Type B pancreatic cell (in vitro differentiated cells): ENCODE measurements around the gene TGFB2. TPM values are rescaled to one million over a fixed set of nuclear protein-coding genes. Genes with fewer than 3 reads are reported as not detected.

ENCODE experiments used
- DNase-seq: peaks from one replicate; pipeline ENCODE4 v3.0.0; 2021; ENCODE audit warnings: mixed read lengths; ENCODE audit not compliant: unreplicated experiment; ENCODE audit errors: extremely low spot score
- H3K27ac Mint-ChIP-seq: 2 replicates; pipeline ENCODE4 v1.8.0; 2021; ENCODE audit warnings: mild to moderate bottlenecking, mixed read lengths
- H3K27me3 Mint-ChIP-seq: 2 replicates; pipeline ENCODE4 v1.8.0; 2021; ENCODE audit warnings: mixed read lengths
- H3K36me3 Mint-ChIP-seq: 2 replicates; pipeline ENCODE4 v1.8.0; 2021; ENCODE audit warnings: mixed read lengths
- H3K4me1 Mint-ChIP-seq: one replicate; pipeline ENCODE4 v1.8.0; 2021; ENCODE audit warnings: mixed read lengths; ENCODE audit not compliant: unreplicated experiment
- H3K4me3 Mint-ChIP-seq: 2 replicates; pipeline ENCODE4 v1.8.0; 2021; ENCODE audit warnings: mild to moderate bottlenecking, mixed read lengths
- H3K9me3 Mint-ChIP-seq: 2 replicates; pipeline ENCODE4 v1.8.0; 2021; ENCODE audit warnings: mixed read lengths
- total RNA-seq: library from RNA; stranded (reverse); gene quantifications from 2 replicates; pipeline ENCODE4 v1.2.1, GENCODE V29; 2021; ENCODE audit warnings: low replicate concordance
- TF ChIP-seq, protein P1 (sequence below): fragments of 200-600 bp; sonication (generic); conservative IDR thresholded peaks from 2 replicates; pipeline ENCODE4 v1.5.0; 2021; ENCODE audit warnings: antibody characterized with exemption, mild to moderate bottlenecking

TGFB2 gene
- total RNA-seq, 1 donor from 2014 or later: 207 TPM

DNA sequence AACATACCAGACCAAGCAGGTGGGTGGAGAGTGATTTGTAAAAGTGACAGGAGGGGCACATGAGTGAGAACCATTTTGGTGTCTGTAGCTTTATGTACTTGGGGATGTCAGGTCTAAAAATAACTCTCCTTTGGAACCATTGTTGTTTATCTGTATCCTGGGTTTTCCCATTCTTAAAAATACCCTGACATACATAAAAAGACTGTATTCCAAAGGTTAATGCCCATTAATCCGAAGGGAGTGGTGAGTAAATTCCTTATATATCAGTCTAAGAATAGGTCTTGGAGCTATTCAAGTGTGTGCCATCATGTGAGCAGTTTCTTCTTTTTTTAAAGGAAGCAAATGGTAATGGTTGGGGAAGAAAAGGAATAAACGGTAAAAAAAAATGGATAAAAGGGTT lies 117.5 kb downstream of the TGFB2 start:
- TF ChIP-seq, protein P1, sequence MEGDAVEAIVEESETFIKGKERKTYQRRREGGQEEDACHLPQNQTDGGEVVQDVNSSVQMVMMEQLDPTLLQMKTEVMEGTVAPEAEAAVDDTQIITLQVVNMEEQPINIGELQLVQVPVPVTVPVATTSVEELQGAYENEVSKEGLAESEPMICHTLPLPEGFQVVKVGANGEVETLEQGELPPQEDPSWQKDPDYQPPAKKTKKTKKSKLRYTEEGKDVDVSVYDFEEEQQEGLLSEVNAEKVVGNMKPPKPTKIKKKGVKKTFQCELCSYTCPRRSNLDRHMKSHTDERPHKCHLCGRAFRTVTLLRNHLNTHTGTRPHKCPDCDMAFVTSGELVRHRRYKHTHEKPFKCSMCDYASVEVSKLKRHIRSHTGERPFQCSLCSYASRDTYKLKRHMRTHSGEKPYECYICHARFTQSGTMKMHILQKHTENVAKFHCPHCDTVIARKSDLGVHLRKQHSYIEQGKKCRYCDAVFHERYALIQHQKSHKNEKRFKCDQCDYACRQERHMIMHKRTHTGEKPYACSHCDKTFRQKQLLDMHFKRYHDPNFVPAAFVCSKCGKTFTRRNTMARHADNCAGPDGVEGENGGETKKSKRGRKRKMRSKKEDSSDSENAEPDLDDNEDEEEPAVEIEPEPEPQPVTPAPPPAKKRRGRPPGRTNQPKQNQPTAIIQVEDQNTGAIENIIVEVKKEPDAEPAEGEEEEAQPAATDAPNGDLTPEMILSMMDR: no peak
- Mint-ChIP-seq H3K4me1 (peaks cover 50% of the 10 kb centered on the region), H3K36me3 (no peaks in the 10 kb centered on the region), H3K9me3 (peaks cover 4% of the 10 kb centered on the region), H3K27ac (no peak overlapping the region), H3K4me3 (no peak overlapping the region), H3K27me3 (no peaks in the 10 kb centered on the region)
- DNase-seq: no peak

DNA sequence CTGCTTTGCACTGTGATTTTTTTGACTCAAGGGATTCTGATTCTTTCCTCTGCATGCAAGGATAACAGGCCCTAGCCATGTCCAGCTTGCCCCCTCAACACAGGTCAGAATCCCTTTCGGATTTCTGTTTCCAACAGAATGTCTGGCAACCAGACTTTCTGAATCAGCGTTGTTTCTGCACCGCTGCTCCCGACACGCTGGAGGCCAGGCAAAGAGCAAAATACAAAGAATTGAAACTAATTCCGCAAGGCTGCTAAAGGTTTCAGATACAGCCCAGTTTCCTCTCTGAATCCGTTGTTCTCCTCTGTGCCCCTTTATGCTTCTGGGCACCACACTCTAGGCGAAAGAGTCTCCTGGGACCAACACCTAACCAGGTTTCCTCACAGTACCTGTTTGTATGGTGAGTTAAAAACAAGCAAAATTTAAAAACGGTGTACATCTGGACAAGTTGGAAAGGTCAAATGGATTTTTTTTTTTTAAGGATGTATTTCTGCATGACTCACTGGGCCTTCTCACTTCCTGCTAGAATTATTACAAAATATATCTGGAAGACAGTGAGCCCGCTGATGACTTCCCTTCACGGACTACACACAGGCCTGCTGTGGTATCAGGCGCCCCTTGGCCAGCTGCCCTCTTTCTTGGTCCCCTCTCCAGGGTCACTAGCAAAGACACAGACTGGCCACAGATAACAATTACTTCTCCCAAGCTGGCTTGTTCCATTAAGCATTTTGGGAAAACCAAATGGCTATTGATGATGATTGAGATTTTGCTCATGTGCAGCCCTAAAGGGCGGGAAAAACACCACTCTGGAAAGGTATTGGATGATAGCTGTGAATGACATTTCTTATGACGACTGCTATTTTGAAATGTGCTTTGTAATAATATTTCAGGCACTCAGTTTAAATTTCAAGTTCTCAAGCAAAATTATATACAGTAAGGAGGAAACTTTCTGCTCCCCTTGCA lies 118.3 kb downstream of the TGFB2 start:
- no peak for DNase-seq
- no peaks in the 10 kb centered on the region for H3K27me3 Mint-ChIP-seq
- no peaks in the 10 kb centered on the region for H3K36me3 Mint-ChIP-seq
- TF ChIP-seq, protein P1: no peak
- no peak overlapping the region for H3K27ac Mint-ChIP-seq
- peaks cover 52% of the 10 kb centered on the region for H3K4me1 Mint-ChIP-seq
- H3K4me3 Mint-ChIP-seq: no peak overlapping the region
- peaks cover 4% of the 10 kb centered on the region for H3K9me3 Mint-ChIP-seq

DNA sequence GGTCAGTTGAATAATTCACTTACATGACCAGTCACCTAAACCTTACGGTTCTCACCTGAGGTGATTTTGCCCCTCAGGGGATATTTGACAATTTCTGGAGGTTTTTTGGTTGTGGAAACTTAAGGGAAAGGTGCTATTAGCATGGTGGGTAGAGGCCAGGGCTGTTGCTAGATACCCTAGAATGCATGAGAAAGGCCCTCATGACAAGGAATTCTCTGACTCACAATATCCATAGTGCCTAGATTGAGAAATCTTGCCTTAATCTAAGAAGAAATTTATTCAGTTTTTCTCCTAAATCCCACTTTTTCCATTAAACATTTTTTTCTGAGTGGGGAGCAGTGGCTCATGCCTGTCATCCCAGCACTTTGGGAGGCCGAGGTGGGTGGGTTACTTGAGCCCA lies 119.7 kb downstream of the TGFB2 start:
- no peaks in the 10 kb centered on the region for H3K36me3 Mint-ChIP-seq
- H3K4me1 Mint-ChIP-seq: peaks cover 40% of the 10 kb centered on the region
- TF ChIP-seq, protein P1: no peak
- peaks cover 1% of the 10 kb centered on the region for H3K9me3 Mint-ChIP-seq
- no peak overlapping the region for H3K4me3 Mint-ChIP-seq
- no peak for DNase-seq
- H3K27me3 Mint-ChIP-seq: no peaks in the 10 kb centered on the region
- no peak overlapping the region for H3K27ac Mint-ChIP-seq

DNA sequence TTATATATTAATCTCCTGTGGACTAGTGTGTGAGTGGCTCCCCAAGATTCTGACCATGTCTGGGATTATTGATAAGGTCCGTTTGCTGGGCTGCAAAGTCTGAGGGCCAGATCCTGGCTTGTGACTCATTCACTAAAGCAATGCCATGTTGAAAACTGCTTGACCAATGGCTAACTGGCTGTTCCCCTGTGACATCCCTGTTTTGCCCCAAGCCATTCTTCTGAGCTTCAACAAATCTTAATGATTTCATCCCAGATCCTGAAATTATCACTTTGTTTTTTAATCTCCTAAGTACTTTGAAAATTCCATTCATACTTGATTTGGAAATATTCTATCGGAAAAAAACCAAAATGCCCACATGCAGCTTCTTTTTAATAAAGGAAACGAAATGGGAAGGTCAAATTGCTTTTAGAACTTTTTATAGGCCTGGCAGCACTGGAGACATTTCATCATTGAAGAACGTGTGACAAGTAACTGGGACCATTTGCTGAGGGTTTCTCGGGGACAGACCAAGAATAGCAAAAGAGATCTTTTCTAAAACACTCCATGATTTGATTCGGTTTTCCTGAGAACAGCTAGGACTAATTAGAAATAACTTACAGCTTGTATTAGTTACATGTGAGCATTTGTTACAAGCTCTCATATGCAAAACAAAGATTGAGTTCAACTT lies 121.3 kb downstream of the TGFB2 start:
- Mint-ChIP-seq H3K36me3 (no peaks in the 10 kb centered on the region), H3K4me3 (no peak overlapping the region), H3K27me3 (no peaks in the 10 kb centered on the region), H3K4me1 (peaks cover 30% of the 10 kb centered on the region), H3K9me3 (no peaks in the 10 kb centered on the region), H3K27ac (no peak overlapping the region)
- DNase-seq: no peak
- TF ChIP-seq, protein P1: no peak

DNA sequence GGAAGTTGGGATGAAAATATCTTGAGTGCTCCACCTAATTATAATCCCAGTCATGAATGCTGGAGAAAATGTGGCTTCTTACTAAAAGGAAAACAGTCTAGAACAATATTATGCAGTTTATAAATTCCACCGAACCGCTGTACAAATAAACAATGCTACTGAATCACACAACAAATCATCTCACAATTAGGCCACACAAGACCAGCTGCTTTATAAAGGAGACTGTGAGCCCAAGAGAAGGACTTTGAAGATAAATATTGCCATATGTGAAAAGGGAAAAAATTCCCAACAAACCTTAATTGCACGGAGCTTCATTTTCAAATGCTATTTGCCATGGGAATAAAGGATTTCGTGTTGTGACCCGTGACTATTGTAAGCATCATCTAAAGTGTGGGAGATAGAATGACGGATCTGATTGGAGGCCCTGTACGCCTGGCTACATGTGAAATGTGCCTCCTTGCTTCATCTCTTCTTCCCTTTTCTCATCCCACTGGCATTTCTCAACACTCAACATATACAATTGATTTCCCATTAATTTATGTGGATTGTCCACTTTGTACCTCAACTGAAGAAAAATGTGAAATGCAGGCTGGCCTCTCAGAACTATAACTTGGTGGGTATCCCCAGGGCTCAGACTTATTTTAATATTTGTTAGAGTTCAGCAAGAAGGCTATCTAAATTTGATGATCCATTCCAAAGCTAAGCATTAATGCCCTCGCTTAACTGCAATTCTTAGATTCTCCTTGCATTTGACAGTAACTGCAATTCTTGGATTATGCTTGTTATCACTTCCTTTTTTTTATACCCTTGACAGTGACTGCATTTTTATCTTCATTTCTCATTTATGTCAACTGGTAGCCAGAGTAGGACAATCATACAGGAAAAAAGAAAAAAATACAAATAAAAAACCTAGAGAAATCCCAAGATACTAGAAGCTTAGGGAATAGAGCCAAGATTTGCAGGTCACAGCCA lies 122.3 kb downstream of the TGFB2 start:
- Mint-ChIP-seq H3K36me3 (no peaks in the 10 kb centered on the region), H3K27me3 (no peaks in the 10 kb centered on the region), H3K4me1 (peaks cover 24% of the 10 kb centered on the region), H3K27ac (peak overlapping the region; percentile 44), H3K9me3 (no peaks in the 10 kb centered on the region), H3K4me3 (no peak overlapping the region)
- TF ChIP-seq, protein P1: no peak
- DNase-seq: no peak
